GM08714 (cell line): ENCODE results near the gene DCAF8L2.
"Not testable (repeated sequence)": the region's sequence is repeated elsewhere in the genome, so short reads cannot be mapped to it uniquely, and the experiment has no call there.

ENCODE experiments used
- H3K4me3 ChIP-seq: fragments of 200-500 bp; sonication (Bioruptor generic); 2 replicates; pipeline ENCODE4 v1.5.1; 2014; ENCODE audit warnings: mild to moderate bottlenecking, low read length, inconsistent platforms
- ZNF274 ChIP-seq: IDR thresholded peaks from 2 replicates; pipeline ENCODE4 v1.6.1; 2012; ENCODE audit warnings: mild to moderate bottlenecking, low read depth, low read length

DCAF8L2 gene

DNA sequence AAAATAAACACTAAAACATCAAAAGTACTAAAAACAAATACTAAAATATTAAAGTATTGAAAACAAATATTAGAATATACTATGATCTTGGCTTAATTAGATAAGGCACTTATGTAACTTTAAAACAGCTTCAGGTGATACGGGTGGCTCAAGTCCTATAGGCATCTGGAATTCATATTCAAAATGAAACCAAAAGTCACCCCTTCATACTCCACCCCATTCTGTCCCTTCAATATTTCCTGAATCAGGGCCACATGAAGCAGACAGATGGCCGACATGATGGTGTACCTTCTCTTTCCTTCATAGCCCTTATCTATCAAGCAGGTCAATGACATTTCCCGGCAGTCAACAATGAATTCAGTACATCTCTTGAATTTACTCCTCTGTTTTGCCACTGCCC, 145.8 kb downstream of the DCAF8L2 start:
- no peak for TF ChIP-seq ZNF274

DNA sequence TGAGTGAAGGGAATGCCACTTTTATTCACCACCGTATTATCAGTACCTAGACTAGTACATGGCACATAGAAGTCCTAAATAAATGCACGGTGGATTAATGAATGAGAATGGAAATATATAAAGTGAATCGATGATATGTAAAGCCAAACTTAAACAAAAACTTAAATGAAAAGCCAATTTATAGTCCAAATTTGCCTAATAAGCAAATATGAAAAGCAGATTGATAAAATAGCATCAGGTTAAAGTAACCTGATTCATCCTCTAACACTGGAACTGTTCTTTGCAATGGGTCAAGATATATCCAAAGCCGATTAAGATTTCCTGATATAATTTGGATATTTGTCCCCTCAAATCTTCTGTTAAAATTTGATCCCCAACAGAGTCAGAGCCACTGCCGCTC, 150.8 kb downstream of the DCAF8L2 start:
- H3K4me3 ChIP-seq = no peak overlapping the region
- TF ChIP-seq ZNF274 = no peak

More for the DNA sequence above, 145.8 kb downstream of the DCAF8L2 start:
- no peak overlapping the region for H3K4me3 ChIP-seq

DNA sequence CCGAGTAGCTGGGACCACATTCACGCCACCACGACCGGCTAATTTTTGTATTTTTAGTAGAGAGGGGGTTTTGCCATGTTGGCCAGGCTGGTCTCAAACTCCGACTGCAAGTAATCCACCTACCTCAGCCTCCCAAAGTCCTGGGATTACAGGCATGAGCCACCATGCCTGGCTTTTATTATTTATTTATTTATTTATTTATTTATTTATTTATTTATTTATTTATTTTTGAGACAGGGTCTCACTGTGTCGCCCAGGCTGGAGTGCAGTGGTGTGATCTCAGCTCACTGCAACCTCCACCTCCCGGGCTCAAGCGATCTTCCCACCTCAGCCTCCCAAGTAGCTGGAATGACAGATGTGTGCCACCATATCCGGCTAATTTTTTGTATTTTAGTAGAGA, 153.4 kb downstream of the DCAF8L2 start:
- not testable (repeated sequence) for H3K4me3 ChIP-seq

DNA sequence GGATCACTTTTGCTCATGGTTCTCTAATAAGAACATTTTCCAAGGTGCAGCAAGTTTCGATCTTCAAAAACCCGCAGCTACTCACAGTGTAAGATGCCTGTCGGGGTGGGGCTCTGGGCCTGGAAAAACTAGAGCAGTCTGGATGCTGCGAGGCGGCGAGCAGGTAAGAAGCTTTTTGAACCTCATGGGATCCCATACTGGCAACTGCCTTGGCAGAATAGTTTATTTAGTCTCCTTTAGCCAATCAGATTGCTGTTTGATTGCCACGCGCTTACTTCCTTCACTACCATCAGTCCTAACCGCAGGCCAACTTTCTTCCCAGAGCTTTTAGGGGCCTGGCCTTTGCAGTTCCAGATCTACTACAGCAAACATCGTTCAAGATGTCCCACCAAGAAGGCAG, 156.4 kb downstream of the DCAF8L2 start:
- no peak overlapping the region for H3K4me3 ChIP-seq
- no peak for TF ChIP-seq ZNF274

DNA sequence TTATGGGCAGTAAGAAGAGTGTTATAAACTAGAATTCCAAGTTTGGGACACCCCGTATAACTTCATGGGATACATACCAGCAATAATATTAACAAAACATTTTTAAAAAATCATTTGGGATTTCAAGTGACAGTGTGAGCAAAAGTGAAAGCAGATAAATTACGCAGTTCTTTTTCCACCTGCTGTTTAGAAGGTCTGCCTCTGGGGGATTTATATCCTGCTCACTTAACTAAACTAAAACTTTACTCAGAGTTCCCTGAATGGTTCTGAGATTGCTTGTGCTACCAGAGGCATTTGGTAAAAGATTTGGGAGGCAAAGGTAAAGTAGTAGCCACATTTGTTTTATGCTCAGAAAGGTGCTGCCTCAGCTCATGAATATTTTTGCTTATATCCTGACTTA, 160.2 kb downstream of the DCAF8L2 start:
- H3K4me3 ChIP-seq = not testable (repeated sequence)

DNA sequence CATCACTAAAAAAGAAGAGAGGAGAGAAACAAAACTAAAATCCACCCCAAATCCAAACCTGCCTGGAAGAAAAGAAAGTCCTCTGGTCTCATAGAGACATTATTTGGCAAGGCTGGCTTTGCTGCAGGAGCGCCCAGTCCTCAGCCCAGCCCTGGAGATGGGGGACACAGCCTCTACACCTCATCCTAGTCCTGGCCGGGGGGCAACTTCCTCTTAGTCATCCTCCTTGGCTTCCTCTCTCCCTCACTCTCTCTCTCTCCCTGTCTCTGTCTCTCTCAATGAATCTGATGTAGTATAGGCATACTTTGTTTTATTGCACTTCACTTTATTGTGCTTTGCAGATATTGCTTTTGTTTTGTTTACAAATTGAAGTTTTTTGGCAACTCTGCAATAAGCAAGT, 161.8 kb downstream of the DCAF8L2 start:
- no peak overlapping the region for H3K4me3 ChIP-seq
- no peak for TF ChIP-seq ZNF274

DNA sequence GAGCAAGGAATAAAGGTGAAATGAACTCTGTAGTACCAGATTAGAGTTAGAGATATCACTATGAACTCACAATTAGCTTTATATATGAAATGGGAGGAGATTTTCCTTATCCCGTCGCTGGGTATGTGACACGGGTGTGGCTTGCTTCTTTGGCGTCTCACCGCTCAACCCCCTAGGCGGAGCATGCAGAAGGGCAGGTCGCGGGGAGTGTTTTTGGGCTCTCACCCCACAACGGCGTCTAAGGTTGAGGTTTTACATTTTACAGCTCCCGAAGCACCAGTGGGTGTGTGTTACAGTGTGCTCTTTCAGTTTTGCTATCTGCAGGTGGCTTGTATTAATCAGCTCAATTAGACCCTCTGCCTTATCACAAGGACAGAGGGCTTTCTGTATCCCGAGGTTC, 175.6 kb downstream of the DCAF8L2 start:
- no peak for TF ChIP-seq ZNF274
- no peak overlapping the region for H3K4me3 ChIP-seq

DNA sequence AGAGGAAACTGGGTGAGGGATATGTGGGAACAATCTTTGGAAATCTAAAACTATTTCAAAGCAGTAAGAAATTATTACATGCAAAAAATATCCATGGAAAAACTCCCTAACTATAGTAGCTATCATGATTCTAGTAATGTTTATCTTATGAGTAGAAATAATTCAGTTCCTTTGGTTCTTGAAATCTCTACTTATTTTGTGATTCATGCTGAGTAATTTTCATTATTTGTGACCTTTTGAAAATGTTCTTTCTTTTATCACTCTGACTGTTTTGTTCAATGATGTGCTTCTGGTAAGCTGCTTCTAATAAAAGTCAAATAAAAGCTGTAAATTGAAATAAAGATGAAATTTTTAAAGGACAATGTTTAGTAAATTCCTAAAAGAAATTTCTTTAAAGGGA, 177.2 kb downstream of the DCAF8L2 start:
- TF ChIP-seq ZNF274 = no peak
- H3K4me3 ChIP-seq = no peak overlapping the region

DNA sequence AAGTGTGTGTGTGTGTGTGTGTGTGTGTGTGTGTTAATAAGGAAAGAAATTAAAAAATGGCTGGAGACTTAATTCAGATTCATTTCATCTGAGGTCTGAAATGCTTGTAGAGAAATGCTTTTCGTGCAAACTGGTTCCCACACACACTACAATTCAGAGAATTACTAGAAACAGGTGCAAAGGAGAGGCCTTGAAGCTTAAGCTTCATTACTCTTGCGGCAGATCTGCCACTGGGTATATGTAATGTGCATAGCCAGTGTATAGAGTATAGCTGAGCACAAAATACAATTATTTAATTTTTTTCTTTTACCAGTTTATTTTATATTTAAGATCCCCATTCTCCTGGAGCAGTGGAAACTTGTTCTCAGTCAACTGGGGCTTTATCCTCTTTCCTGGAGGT, 185.8 kb downstream of the DCAF8L2 start:
- TF ChIP-seq ZNF274 = no peak
- H3K4me3 ChIP-seq = no peak overlapping the region

DNA sequence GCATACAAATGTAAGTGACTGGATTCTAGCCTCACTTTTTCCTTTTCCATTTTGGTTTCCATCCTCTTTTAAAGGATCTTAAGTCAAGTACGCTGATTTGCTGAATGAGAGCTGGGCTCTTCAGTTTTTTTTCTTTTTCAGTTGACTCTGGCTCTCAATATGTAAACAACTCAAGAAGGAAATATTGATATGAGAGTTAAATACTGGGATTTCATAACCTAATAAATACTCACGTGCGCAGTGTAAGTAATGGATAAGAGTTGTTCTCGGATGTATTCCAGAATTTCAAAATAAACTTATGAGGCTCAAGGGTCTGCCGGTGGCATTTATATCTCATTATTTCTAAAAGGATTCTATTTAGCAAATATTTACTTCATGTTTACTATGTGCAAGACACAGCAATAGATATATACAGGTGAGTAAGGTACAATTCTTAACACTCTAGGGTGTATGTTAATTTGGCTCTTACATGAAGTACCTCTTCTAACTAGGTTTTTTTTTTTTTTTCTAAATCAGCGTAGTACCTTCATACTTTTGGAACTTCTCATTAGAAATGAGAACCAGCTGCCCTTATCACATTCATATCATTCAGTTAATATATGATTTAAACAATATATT, 206.6 kb downstream of the DCAF8L2 start:
- TF ChIP-seq ZNF274 = no peak
- H3K4me3 ChIP-seq = no peak overlapping the region

DNA sequence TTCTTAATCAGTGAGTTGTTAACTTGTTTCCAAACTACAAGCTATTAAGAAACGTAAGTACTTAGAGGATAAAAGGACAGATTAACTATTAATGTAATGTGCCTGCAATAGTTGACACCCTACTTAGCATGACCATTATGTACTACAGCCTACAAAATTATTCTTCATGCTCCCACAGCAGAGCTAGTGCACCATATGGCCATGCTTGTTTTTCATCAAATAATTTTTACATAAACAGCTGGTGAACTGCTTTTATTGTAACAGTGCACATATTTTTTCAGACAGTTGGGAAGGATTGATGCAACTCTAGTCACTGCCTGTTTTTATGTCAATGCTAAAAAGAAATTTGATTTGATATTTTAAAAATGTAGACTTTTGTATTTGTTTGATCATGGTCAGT, 207.4 kb downstream of the DCAF8L2 start:
- H3K4me3 ChIP-seq = no peak overlapping the region
- no peak for TF ChIP-seq ZNF274
